T-helper 1 cell treated with Interleukin-12 subunit alpha and Interleukin-12 subunit beta and Interleukin-4 antibody, amounts not matched to agents 30 ng/mL and 1 ng/mL, for 36 hours (primary cell): Measurements from ENCODE around the gene ARMCX5. TPM values are rescaled to one million over a fixed set of nuclear protein-coding genes. Genes with fewer than 3 reads are reported as not detected.

Experiments used
- intact Hi-C: fragments of 100-400 bp; cut with micrococcal nuclease; formaldehyde crosslinking; loops from one replicate; pipeline ENCODE4 v1.15.1; 2024
- total RNA-seq: library from RNA; stranded (reverse); gene quantifications from 2 replicates; pipeline ENCODE4 v1.2.3, GENCODE V29; 2022

Gene ARMCX5
- 5.1 and 6.8 TPM in 2 replicates for total RNA-seq

DNA sequence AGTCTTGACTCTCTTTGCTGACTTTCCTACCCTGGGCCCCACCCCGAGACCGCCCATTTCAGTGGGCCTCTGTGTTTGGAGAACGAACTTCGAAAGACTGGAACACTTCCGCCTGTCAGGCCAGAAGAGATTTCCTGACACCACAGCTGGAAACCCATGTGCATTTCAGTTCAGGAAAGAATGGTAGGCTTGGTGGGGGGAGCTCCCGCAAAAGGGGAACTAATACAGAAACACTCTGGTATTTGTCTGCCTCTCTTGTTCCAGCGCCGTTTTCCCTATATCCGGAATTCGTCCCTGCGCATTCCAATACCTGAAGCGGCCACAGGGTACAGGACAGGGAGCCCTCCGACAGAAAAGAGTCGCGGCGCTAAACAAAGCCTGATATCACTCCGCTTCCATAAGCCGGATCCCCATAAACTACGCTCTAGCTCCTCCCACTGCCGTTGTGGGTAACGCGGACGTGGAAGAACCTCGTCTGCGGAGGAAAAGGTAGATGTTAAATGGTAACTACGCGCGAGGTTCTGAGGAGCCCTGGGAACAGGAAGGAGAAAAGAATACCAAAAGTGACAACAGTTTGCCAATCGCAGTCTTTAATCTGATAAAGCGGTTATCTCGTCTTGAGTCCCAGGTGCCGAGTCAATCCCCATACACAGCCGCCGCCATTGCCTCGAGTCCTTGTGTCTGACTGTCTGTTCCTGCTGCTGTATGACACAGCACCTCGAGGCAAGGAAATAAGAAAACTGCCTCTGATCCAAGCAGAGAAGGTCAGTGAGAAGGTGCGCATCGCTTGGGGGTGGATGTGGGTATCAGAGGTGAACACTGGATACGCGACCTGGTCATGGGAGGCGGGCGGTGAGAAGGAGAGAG is at the start of gene ARMCX5:
Gene ARMCX5, plus strand, starts transcription at position 432 of the 867 bp plus-strand sequence. CDS start 2,627 bp downstream, outside the sequence.
- intact Hi-C loops, result loop anchor here (1.0 to 5.0 kb wide), 10 partner anchors 39 to 1779 kb away; partner anchors contain the start of genes BEX5, CSTF2, GPRASP3 and HNRNPH2

DNA sequence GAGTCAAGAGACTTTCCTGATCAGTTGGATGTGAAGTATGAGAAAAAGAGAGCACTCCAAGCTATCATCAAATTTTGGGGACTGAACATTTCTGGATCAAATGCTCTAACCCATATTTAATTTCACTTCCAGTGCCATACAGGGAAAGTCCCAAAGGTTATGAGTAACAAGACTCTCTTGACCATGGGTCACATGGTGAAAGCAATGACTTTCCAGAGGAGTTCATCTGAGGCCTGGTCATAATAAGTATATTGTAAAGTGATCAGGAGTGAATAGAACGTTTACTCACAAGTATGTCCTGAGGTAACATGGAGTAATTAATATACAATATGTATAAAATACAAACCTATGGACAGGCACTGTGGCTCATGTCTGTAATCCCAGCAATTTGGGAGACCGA is 40.7 kb upstream of the ARMCX5 start:
- intact Hi-C loops, result no loop called here

DNA sequence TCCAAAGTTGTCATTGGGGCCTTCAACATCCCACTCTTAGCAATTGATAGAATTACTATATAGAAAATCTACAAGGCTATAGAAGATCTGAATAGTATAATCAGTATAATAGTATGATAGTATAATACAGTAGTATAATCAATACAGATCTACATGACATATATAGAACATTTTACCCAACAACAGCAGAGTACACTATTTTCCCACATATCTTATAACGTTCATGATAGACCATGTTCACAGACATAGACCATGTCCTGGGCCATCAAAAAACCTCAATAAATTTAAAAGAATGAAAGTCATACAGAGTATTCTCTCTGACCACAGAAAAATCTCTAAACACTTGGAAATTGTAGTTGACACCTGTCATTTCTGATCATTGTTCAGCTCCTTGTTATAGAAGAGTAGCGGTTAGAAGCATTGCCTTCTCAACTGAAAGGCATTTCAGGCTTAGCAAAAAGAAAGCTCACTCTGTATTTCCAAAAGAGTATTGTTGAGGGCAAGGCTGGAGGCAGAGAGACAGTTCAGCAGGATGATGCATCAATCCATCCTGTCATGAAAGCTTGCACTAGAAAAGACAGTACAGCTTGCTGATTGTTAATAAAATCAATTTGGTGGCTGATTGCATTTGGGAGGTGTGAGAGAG is 38.8 kb upstream of the ARMCX5 start:
- intact Hi-C loops, result loop anchor here (2.0 to 10.0 kb wide), 2 partner anchors 38 to 274 kb away; partner anchors contain the start of gene ARMCX5

DNA sequence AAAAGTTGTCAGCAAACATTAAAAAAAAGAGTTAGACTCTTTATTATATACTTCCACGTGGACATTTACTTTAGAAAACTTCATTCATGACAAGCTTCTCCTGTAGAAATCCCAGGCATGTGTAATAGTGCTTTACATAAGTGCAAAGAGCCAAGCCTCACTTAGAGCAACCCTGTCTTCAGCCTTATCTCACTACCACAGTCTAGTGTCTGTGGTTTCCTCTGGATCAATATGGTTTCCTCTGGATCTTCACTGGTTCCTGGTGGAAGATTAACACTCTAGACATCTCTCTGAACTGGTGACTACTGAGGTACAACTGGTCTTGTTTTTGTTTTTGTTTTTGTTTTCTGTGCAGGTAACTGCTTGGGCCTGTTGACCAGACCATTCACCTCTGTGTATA is 18.4 kb upstream of the ARMCX5 start:
- intact Hi-C loops, result no loop called here

DNA sequence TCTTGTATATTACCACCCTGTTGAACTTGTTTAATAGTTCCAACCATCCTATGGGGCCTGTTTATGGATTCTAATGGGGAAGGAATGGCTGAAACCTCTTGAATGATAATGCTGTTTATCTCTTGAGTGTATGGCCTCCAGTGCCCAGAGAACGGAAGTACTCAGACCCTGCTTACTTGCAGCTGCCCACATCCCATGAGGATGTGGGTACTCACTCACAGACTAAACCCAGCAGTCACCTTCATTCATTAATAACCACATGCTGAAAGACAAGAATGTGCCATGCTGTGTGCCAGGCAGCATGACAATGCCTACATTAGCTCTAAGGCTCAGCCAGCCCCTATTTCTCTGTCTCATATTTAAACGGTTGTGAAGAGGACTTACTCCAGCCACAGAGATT is 5.9 kb upstream of the ARMCX5 start:
- intact Hi-C loops, result no loop called here

DNA sequence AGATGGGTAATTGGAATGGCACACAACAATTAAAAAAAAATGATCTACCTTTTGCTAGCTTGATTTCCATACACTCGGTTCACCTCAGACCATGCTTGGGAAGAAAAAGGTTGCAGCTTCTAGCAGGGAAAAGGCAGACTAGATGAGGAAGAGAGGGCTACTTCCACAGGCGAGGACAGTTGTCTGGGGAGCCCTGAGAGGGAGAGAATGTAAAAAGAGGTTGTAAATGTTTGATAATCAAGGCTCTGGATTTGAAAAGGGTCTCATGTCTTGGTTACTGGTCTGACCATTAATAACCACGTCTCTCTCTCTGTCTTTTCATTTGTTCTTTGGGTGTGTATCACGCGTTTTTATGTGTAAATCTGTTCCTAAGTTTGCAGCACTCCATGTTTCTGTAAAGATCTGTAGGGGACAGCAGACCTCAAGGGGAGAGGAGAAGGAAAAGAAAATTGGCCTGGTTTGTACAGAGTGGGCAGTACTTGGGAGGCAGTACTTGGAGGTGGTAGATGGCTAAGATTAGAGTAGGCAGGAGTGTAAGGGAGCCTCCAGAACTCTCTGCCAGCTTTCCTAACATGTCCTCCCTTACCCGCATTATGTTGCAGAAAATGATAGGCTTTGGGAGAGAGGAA is 750 bp downstream of the ARMCX5 start:
- intact Hi-C loops, result loop anchor here (1.0 to 5.0 kb wide), 10 partner anchors 39 to 1780 kb away; partner anchors contain the start of genes BEX5, CSTF2, GPRASP3 and HNRNPH2

DNA sequence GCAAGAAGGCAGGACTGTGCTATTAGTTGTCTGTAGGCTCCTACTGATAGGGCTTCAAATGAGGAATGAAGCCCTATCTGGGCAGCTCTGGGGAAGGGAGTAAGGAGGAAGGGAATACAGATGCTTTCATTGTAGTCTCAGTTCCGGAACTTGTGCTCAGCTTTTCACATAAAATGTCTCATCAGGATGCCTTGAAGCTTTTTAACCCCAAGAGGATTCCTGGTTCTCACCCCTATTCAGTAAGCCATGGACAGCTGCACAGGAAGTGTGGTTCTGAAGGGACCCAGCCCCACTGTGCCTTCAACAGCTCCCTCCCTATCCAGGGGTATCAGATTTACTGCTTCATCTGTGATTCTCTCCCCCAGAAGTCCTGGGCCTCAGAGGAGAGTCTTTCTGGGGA is 5.0 kb downstream of the ARMCX5 start:
- intact Hi-C loops, result no loop called here

DNA sequence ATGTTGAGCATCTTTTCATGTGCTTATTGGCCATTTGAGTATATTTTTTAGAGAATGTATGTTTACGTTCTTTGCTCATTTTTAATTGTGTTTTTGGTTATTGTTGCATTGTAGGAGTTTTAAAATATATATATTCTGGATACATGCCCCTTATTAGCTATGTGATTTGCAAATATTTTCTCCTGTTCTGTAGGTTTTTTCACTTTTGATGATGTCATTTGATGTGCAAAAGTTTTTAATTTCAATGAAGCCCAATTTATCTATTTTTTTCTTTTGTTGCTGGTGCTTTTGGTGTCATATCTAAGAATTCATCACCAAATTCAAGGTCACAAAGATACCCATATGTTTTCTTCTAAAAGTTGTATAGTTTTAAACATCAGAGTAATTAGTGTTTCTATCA is 6.8 kb downstream of the ARMCX5 start:
- intact Hi-C loops, result no loop called here

DNA sequence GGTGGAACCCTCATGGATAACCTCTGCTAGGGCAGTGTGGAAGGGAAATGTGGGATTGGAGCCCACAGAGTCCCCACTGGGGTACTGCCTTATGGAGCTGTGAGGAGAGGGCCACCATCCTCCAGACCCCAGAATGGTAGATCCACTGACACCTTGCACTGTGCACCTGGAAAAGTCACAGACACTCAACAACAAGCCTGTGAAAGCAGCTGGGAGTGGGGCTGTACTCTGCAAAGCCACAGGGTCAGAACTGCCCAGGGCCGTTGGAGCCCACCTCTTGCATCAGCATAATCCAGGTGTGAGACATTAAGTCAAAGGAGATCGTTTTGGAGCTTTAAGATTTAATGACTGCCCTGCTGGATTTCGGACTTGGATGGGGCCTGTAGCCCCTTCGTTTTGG is 11.6 kb downstream of the ARMCX5 start:
- intact Hi-C loops, result no loop called here

DNA sequence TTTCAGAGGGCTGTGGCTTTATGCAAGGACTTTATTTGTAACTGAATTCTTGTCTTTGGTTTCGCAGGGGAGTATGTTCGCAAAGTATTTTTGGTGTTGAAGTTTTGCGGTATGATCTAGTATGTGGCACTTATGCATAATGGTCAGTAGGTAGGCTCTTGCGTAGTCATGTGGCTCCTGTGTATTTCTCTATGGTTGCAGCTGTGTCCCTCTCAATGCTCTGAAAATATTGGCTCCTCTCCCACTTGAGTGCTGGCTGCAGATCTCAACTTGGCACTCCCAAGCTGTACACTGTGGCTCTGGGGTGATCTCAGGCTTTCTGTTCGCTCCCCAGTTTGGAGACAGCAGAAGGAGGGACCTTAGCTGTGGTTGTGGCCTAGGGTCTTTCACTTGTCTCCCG is 24.8 kb downstream of the ARMCX5 start:
- intact Hi-C loops, result no loop called here

DNA sequence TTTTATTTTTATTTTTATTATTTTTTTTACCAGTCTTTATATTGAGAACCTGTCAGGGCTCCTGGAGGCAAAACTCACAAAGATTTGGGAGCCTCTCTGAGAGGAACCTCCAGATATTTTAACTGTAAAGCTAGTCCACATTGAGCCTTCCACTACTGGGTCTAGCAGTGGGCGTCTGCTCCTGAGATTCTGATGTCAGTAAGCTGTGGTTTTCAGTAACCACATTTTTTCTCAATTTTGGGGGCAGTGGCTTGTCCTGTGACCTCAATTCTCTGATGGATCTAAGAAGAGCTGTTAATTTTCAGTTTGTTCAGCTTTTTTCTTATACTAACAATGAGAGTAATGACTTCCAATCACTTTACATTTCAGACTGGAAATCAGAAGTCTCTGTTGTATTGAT is 28.3 kb downstream of the ARMCX5 start:
- intact Hi-C loops, result no loop called here

DNA sequence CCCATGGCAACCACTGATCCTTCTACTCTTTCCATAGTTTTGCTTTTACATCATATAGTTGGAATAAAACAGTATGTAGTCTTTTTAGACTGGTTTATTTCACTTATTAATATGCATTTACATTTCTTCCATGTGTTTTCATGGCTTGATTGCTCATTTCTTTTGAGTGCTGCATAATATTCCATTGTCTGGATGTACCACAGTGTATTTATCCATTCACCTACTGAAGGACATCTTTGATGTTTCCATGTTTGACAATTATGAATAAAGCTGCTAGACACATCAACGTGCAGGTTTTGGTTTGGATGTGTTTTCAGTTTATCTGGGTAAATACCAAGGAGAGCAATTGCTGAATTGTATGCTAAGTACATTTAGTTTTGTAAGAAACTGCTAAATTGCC is 38.2 kb downstream of the ARMCX5 start:
- intact Hi-C loops, result no loop called here

DNA sequence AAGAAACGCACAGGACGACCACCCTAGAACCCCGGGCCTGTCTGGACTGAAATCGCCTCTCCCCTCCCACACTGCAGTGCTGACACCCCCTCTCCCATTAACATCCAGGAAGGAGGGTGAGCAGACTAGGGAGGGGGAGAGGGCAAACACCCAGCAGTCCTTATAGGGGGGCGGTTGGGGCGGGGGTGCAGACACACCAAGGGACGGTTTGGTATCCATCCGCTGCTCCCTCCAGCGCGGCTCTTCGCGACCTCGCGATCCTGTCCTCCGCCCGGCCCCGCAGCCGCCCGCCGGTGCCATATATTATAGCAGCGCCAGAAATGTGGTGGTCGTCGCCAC is 51.6 kb downstream of the ARMCX5 start:
- intact Hi-C loops, result loop anchor here (5.0 kb wide), 1 partner anchor 211 kb away; no protein-coding TSS in a partner anchor

DNA sequence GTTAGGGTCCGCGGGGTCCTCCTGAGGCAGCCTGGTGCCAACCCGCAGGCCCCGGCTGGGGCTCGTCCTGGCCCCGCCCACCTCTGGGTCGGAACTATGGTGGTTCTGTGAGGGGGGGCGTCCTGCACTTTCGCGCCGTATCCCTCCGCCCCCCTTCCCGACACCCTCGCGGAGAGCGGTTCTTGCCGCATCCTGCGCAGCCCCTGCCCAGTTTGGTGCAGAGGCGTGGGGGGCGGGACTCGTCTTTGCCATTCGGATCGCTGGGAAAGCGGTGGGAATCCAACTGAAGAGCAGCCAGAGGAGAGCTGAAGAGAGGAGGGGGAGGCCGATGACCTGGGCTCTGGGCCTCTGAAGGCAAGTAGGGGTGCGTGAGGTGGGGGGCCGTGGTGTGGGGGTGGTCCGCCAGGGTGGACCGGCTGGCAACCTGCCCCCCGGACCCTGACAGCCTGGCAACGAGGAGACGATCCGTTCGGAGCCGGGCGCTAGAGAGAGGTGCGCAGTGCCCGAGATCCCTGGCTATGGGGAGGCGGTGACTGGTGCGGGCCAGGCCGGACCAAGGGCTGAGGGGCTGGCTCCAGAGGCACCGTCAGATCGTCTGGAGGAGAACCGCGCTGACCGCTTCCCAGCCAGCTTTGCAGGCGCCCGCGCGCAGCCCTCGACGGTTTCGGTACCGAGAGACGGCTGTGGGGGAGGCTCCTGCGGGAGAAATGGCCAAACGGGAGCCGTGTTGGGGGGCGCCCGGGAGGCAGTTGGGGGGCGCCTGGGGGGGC is 52.1 kb downstream of the ARMCX5 start, which contains the start of gene GPRASP1:
Gene GPRASP1, plus strand, starts transcription at position 242 of the 770 bp plus-strand sequence. CDS start 2,431 bp downstream, outside the sequence.
- intact Hi-C loops, result loop anchor here (1.0 to 5.0 kb wide), 2 partner anchors 52 to 211 kb away; partner anchors contain the start of gene ARMCX5

DNA sequence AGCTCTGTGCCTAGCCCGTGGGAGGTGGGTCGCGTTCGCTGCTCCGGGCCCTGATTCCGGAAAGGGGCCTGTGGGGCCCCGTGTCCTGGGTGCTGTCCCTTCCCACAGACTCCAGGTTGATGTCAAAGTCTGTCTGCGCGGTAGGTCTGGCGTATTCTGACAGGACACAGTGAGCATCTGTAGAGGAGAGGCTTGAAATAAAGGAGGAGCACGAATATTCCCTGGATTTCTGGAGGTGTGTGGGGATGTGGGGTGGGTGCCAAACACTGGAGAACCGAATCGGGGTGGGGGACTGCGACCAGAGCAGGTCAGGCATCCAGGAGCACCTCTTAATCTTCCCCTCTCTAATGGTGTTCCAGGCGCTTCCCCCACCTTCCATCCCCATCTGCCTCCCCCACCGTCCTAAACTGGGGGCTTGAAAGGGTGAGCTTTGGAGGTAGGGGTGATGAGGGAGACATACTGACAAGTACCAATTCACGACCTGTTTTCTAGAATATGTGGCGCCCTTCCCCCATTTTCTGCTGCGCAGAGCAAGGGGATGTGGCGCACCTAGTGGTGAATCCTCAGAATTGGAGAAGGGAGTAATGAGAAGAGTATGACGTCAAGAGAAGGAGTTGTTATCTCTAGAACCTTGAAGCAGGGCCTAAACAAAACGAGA is 52.8 kb downstream of the ARMCX5 start:
- intact Hi-C loops, result loop anchor here (1.0 to 5.0 kb wide), 2 partner anchors 53 to 210 kb away; partner anchors contain the start of gene ARMCX5

Other genes with a start within 250 kb of the ARMCX5 start
- not detected in 2 replicates for gene NXF2B, start 159.5 kb upstream of the ARMCX5 start, total RNA-seq
- not detected in 2 replicates for gene TCP11X2, start 127.7 kb upstream of the ARMCX5 start, total RNA-seq
- 0.54 TPM in 1 of 2 replicates, not detected in the other for gene TMSB15A, start 82.8 kb upstream of the ARMCX5 start, total RNA-seq
- 0.54 and 0.56 TPM in 2 replicates for gene GPRASP1, start 52.0 kb downstream of the ARMCX5 start, total RNA-seq
- 0.12 and 0.37 TPM in 2 replicates for gene GPRASP2, start 112.9 kb downstream of the ARMCX5 start, total RNA-seq
- 0.93 and 2.1 TPM in 2 replicates for gene GPRASP3, start 121.2 kb downstream of the ARMCX5 start, total RNA-seq